Femur (tissue), 1 donor: ENCODE results near the gene SERPINB3.
"Not testable (repeated sequence)": the region's sequence is repeated elsewhere in the genome, so short reads cannot be mapped to it uniquely, and the experiment has no call there.

Experiments
- DNase-seq: peaks from one replicate; pipeline ENCODE4 v3.0.0-alpha.2; 2017

SERPINB3 gene

DNA sequence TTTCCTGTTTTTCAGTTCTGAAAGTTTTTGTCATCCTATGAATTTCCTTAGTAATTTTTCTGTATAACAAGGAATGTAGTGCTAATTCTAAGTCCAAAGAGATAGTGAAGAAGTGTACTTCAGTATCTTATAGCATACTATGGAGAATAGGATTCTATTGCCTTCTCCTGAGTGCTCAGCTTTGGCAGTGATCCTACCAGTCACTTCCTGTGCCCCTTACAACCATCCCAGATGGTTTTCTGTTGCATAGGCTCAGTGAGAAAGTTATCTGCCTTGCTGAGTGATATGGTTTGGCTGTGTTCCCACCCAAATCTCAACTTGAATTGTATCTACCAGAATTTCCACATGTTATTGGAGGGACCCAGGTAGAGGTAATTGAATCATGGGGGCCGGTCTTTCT, 17.0 kb downstream of the SERPINB3 start:
- not testable (repeated sequence) for DNase-seq

DNA sequence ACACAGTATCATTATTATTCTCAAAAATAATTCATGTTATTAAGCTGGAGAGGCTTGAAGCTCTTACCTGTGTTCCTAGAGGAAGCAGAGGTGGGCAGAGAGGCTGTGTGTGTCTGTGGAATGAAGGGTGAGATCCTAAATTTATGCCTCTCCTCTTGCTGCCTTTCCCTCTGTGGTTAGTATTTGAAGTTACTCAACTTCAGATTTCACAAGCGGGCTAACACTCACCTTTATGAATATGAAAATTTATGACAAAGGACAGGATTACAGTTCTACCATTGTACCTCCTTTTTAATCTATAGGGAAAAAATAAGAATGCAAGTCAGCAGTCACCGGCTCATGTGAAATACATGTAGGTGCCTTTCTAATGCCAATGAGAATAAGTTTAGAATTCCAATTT, 17.6 kb downstream of the SERPINB3 start, which contains the start of gene SERPINB4:
Gene SERPINB4, minus strand, starts transcription at position 115 of the 400 bp plus-strand sequence. CDS start 679 bp downstream, outside the sequence.
- DNase-seq = not testable (repeated sequence)

DNA sequence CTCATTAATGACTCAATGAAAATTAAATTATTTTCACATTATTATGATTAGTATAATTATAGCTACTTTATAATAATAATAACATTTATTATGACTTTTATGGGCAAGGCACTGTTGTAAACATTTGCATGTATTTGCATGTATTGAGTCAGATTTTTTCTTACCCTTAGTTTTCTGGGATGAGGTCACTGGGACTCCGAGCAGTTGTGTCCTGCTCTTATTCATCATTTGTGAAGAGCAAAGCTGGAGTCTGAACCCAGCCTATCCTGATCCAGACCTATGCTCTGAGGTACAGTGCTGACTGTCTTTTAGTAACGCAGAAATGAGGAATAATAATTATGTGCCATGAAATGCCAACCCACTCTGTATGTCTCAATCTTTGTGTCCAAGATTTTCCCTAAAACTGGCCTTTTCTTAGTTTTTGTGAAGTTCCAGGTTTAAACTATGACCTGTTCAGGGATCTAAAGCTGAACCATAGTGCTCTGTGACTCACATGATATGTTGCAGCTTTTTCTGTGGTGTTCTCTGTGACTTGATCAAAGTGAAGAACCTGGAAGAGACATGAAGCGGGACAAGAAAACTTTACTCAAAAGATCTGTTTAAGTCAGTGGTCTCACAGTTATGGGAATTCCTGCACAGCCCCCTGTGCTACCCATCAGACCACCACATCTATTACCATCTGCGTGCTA, 18.9 kb downstream of the SERPINB3 start:
- not testable (repeated sequence) for DNase-seq

DNA sequence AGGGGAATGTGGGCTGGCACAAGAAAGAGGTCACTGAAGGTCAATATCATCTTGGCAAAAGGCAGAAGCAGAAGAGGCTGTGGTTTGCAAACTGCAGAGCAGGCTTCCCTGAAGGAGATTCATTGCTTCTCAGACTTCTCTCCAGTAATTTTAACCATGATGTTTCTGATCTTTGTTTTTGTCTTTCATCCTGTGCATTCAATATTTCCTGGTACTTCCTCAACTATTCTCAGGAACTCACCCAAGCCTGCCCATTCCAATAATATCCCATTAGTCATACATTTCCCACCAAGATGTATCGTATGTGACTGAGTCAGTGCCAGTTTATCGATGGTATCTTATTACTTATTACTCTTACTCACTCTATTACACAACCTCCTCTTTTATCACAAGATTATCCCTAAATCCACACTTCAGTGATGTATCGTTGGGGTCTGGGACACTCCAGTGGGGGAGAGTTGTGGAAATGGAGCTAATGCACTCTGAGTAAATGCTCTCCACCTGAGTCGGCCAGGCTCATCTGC, 20.5 kb downstream of the SERPINB3 start:
- DNase-seq = not testable (repeated sequence)

DNA sequence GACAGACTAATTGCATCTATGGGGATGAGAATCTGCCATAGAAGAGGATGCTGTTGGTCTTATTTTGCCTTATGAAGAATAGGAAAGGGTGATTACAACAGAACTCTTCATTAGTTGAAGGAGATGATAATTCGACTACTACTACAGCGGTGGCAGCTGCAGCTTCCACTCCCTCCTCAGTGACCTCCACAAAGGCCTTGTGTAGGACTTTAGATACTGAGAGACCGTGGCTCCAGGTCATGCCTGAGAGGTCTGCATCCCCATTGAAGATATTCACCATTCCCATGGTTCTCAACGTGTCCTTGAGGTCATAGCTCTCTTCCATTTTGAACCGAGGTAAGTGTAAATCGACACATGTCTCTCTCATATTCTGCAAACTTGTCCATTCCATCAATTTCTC, 24.0 kb downstream of the SERPINB3 start:
- no peak for DNase-seq

DNA sequence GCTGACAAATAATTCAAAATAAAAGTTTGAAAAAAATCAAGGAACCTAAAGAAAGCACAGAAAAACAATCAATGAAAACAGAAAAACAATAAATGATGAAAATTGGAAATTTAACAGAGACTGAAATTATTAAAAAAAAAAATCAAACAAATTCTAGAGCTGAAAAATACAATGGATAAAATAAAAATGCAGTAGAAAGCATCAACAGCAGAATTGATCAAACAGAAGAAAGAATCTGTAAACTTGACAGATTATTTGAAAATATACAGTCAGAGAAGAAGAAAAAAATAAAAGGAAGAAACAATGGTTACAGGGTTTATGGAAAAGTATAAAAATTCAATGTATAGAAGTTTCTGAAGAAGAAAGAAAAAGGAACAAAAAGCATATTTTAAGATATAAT, 33.9 kb downstream of the SERPINB3 start:
- DNase-seq = no peak

DNA sequence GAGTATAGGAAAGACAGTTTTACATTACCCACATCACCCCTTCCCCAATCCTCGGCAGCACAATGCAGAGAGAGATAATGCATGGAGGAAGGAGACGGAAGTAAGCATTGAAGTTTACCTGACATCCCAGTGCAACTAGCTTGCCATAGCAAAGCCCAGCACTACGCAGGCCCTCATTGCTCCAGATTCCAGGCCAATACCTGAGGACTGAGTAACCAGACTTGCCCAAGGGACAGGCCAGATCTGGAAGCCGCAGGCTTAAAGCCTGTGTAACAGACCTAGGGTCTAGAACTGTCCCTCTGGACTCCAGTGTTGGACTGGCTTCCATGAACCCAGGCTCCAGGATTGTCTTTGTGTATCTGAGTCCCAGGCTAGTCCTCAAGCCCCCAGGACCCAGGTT, 35.3 kb downstream of the SERPINB3 start:
- DNase-seq = no peak

DNA sequence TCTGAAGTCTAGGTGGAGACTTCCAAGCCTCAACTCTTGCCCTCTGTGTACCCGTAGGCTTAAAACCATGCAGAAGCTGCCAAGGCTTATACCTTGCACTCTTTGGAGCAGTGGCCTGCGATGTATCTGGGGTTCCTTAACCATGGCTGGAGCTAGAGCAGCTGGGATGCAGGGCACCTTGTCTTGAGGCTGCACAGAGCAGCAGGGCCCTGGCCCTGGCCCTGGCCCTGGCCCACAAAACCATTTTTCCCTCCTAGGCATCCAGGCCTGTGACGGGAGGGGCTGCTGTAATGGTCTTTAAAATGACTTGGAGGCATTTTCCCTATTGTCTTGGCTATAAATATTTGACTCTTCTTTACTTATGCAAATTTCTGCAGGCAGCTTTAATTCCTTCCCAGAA, 36.8 kb downstream of the SERPINB3 start:
- DNase-seq = no peak

DNA sequence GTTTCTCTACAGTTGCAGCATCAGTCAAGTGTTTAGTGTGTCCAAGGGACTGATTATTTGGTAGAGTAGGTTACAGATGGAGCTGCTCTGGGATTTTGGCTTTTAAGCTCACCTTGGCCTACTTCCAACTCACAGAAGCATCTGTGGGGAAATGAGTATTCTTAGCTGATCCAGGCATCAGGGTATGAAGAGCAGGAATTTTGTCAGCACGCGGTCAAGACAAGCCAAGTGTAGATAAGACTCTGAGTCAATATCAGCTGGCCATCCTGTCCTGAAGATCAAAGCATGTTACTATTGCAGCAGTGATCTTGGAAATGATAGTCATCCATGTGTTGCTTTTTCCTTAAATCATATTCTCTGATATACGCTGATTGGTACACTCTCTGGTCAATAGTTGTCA, 42.0 kb downstream of the SERPINB3 start:
- no peak for DNase-seq

DNA sequence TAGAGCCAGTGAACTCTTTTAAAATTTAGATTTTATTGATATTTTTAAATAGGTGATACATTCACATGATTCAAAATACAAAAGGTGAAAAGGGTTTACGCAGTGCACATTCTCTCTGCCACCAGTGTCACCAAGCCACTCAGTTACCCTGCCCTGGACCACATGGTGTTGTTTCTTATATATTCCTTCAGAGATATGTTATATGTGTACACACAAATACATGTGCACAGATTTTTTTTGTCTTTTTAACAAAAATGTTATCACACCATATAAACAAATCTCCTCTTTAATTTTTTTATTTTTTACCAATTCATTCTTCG, 43.8 kb downstream of the SERPINB3 start:
- no peak for DNase-seq

DNA sequence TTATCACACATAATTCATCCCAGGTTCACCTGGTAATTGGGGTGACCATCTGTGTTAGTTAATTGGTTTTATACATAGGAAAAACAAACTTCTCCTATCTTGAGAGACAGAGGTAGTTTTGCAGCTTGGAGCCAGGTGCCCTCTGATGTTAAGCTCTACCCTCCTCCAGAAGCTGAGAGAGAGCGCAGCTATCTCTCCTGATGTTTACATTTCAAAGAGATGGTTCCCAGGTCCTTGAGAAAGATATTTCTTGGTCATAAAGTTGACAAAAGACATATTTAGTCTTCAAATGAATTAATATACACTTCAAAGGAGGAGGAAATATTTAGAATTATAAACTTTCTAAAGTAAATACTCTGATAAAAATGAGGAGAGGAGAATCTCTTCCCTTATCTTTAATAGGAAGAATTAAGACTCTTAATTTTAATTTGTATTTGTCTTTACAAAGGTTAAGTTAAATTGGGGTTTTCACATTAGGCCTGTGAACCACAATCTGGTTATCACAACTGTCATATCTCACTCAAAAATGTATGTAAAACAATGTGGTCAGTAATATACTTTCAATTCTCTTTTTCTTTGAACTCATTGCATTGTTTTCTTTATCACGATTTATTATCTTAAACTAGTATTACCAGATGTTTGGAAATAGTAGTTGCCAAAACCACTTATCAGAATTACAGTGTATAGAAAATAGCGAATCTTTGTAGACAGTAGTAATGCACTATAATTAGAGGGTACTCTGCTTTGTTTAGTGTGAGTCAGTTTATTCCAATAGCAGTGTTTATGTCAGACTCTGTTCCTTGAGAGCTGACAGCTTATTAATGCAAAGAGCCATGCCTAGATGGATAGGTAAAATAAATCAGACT, 44.4 kb downstream of the SERPINB3 start:
- no peak for DNase-seq

DNA sequence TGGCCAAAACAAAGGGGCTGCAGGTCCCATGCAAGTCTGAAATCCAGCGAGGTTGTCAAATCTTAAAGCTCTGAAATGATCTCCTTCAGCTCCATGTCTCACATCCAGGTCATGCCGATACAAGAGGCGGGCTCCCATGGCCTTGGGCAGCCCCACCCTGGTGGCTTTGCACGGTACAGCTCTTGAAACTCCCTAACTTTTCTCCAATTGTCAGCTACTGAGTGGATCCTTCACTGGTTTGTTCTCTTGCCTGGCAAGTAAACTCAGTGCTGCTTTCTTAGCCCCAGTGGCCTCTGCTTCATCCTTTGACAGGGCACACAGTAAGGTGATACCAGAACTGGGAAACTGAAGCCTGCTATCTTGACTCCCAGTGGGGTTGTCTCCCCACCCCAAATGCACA, 48.3 kb downstream of the SERPINB3 start:
- no peak for DNase-seq

DNA sequence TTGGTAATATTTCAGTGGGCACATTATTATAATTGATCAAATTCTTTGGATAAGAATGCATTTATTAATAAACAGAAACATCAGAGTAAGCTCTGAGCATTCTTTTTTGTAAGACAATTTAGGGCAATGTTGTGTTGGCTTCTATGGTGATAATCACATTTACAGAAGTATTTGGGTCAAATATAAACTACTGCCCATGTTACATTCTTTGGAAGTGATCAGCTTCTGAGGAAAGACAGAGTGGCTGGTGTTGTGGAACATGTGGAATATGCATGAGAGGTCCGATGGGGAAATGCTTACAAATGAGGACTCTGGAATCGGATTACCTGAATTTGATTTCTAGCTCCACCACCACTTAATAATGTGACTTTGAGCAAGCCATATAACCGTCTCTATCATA, 55.2 kb downstream of the SERPINB3 start:
- DNase-seq = no peak
